Omental fat pad (tissue), 4 donors: ENCODE measurements around the gene CARMIL1. TPM values are rescaled to one million over a fixed set of nuclear protein-coding genes. Genes with fewer than 3 reads are reported as not detected.
A peak's percentile ranks its signal among the peaks of the same experiment; 100 is the strongest.

Experiments used
- ATAC-seq: fragments of 150-250 bp; one replicate; pipeline ENCODE4 v1.9.1; 2016; ENCODE audit warnings: mild to moderate bottlenecking, moderate library complexity; ENCODE audit not compliant: low FRiP score
- DNase-seq: peaks from one replicate; pipeline ENCODE4 v3.0.0-alpha.2; 2019; ENCODE audit warnings: low spot score
- total RNA-seq, 4 donors: library from RNA; depleted of rRNA; stranded (reverse); fragments of >200 nt; gene quantifications; one replicate each; pipeline ENCODE4 v1.1.0, GENCODE V29; 2016
- TF ChIP-seq, protein P1 (sequence below), 3 donors: fragments of 450-650 bp; IDR thresholded peaks; one replicate each; pipeline ENCODE4 v1.5.1; 2016 to 2017; ENCODE audit warnings: antibody characterized with exemption in 3 of 3, mild to moderate bottlenecking in 3 of 3, moderate library complexity in 2 of 3

CARMIL1 gene
- total RNA-seq, 4 donors from 2014 or later = 24.4 to 35.3 (median 29.6) TPM

DNA sequence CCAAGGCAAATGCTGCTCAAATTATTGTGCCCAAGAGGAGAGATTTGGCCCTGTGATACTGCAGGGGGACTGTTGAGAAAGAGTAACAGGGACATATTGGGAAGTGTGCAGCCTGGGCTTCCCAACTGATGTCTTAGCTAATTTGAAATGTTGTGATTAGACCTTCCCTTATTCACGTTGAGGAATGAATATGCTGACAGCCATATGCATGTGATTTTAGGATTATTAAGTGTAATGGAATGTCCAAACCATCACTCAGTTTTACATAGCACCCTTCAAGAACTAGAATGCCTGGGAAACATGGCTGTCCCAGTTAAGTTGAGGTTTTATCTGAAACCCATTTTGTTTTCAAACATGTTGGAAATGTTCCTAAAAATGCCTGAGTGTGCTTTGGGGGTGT lies 81.4 kb downstream of the CARMIL1 start:
- TF ChIP-seq, protein P1, sequence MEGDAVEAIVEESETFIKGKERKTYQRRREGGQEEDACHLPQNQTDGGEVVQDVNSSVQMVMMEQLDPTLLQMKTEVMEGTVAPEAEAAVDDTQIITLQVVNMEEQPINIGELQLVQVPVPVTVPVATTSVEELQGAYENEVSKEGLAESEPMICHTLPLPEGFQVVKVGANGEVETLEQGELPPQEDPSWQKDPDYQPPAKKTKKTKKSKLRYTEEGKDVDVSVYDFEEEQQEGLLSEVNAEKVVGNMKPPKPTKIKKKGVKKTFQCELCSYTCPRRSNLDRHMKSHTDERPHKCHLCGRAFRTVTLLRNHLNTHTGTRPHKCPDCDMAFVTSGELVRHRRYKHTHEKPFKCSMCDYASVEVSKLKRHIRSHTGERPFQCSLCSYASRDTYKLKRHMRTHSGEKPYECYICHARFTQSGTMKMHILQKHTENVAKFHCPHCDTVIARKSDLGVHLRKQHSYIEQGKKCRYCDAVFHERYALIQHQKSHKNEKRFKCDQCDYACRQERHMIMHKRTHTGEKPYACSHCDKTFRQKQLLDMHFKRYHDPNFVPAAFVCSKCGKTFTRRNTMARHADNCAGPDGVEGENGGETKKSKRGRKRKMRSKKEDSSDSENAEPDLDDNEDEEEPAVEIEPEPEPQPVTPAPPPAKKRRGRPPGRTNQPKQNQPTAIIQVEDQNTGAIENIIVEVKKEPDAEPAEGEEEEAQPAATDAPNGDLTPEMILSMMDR (IDR thresholded peaks at IDR 0.05) = no peak
- no peak for DNase-seq
- peak; percentile 61 for ATAC-seq

DNA sequence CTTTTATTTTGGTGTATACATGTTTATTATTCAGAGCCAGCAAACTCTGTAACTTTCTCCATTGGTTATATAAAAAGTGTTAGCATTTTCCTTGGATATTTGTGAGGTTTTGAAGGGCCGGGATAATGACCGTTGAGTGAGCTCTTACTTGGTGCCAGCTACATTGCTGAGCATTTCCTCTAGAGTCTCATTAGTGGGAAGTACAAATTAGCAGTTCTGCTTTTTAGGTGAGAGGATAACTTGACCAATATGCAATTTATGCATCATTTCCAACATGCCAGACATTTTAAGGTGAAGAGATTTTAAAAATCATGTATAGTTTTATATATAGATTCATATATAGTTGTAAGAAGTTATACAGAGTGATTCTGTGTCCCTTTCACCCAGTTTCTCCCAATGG lies 84.3 kb downstream of the CARMIL1 start:
- TF ChIP-seq, protein P1 (IDR thresholded peaks at IDR 0.05) = no peak
- ATAC-seq = no peak
- DNase-seq = no peak

DNA sequence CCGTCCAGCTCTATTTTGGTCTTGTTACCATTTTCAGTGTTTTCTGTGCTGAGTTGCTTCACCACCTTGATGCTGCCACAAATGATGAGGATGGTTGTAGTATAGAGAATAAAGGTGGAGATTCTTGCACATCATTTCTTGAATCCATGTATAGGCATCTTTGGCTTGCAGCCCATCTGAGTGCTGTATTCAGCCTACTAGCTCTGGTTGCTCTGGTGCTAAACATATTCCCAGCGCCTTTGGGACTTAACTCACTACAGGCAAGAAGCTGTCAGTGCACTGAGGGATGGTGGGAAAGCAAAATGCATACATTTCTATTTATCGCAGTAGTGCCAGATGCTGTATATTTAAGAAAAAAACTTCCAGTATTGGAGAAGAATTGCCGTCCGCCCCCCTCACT lies 86.0 kb downstream of the CARMIL1 start:
- DNase-seq = no peak
- TF ChIP-seq, protein P1 (IDR thresholded peaks at IDR 0.05) = no peak

DNA sequence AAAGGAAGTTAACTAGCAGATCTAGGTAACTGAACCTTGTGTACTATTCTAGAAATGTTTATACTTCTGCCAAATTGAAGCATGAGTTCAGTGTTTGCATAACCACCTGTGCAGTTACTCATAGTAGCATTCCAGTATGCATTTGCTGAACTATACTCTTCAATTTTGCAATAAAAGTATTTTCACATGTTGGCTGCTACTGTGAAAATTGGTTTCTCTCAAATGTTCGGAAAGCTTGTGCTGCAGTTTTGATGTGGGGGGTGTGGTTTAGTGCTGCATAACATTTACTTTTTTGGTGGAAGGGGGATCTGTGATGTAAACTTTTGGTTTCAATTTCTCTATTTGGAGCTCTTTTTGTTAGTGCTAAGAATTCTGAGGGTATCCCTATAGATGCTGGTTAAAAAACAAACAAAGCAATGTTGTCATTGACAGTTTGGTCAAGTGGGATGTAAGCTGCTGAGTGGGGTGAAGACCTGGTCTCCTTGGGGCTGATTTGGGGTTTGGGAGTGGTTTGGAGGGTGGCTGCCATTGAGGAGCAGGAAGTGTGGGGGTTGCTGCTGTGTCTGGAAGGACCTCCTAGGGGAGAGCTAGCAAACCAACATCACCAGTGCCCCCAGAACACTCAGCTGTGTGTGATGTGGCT lies 87.8 kb downstream of the CARMIL1 start:
- TF ChIP-seq, protein P1 (IDR thresholded peaks at IDR 0.05) = no peak
- no peak for ATAC-seq
- DNase-seq = no peak

More for the DNA sequence above, 86.0 kb downstream of the CARMIL1 start:
- no peak for ATAC-seq

DNA sequence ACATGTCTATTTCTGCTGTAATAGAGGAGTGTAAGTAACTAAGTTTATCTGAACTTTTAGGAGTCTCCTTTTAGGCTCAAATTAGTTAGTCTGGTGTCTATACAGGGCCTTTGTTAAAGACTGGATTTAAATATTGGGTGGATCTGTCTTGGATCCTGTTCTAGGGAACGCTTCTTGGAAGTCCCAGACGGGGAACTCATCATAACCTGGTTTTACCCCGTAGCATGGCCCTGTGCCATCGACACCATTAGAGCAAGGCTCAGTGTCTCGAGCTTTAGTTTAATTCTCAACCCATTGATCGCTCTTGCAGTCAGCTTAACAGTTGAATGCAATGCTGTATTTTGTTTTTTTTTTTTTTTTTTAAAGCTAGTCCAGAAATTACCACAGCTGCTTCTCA lies 89.9 kb downstream of the CARMIL1 start:
- TF ChIP-seq, protein P1 (IDR thresholded peaks at IDR 0.05) = no peak
- ATAC-seq (no peak), DNase-seq (no peak)

DNA sequence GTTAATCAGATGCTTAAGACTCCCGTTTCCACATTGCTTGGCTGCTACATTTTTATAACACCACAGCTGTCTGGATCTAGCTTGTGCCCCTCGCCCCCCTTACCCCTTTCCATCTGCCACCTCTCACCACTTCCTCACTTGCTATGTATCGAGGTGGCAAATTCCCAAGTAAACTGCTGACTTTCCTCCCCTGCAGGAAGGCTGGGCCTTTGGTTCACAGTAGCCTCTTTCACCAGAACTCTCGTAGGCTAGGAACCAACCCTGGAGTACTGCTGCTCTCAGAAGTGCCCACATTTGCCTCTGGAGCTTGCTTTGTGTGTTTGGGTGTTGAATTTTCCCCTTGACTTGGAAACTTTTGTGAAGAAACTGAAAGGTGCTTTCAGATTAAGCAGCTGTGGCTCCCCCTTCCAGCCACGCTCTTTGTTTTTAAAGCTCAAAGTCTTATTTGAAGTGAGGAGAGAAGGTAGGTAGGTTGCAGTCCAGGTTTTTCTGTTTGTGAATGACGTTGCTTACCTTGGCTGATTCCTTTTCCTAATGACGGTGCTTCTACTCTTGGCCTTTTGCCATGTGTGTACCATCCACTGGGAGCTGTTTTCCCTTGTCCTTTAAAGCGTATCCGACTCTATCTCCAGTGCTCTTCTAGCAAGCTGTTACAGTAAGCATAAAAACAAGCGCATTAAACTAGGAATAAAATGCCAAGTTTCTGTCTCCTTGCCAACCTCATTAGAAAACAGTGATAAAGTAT lies 90.4 kb downstream of the CARMIL1 start:
- TF ChIP-seq, protein P1 (IDR thresholded peaks at IDR 0.05) = no peak
- DNase-seq (no peak), ATAC-seq (no peak)
